ENCODE results near the gene SLC7A6. TPM values are rescaled to one million over a fixed set of nuclear protein-coding genes. Genes with fewer than 3 reads are reported as not detected.

Gene SLC7A6
- polyA plus RNA-seq (2013, experiment 1 of 2): 19.0 TPM
- 16.9 TPM for polyA plus RNA-seq (2013, experiment 2 of 2)

DNA sequence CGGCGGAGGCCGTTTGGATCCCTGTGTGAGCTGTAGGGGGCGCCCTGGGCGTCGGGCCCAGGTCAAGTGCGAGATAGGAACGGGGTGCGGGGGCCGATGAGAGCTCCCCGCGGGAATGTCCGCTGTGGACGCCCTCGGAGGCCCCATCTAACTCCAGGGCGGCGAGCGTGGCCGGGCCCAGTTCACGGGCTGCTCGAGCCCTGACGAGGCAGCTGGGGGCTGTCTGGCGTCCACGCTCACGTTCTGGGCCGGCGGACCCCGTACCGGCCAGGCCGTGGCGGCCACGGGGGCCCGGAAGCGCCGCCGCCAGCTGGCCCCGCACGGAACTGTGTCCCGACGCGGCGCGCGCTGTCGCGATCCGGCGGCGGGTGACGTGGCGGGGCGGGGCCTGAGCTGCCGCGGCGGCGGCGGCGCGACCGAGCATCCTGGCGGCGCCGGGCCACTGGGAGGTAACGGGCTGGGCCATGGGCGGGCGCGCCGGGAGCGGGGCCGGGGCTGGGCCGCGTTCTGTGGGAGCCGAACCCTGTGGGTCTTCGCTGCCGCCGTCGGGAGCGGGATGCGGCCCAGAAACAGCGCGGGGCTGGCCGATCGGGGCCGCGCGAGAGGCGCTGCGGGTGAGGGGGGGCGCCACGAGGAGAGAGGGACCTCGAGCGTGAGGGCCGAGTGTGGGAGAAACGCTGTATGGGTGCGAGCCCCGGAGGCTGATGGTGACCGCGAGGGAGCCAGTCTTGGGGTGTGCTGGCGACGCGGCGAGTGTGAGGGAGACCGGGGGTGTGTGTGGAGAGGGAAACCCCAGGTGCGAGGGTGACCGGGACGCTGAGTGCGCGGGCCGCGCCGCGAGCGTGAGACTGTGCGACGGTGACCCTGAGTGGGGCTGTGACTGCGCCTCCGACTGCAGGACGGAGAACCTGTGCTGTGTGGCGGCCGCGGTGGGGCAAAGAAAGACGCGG, at the start of gene SLC7A6:
TSS of gene SLC7A6 (plus strand) at position 399 of the 950 bp plus-strand sequence. CDS start 10,201 bp downstream, outside the sequence.
- peak within 1 kb of the TSS; percentile 97 for H3K27ac ChIP-seq (ENCODE audit: low read depth, low read length, severe bottlenecking)
- peaks cover 10% of the 10 kb centered on the region for H3K4me1 ChIP-seq (ENCODE audit: control insufficient read depth, insufficient read depth, low read length, poor library complexity, severe bottlenecking)
- peaks cover 18% of the 10 kb centered on the region for H3K36me3 ChIP-seq (ENCODE audit: control insufficient read depth, insufficient read depth, low read length)
- H3K4me3 ChIP-seq (ENCODE audit: extremely low read depth, insufficient read depth, low read length, poor library complexity, severe bottlenecking): peak within 1 kb of the TSS; percentile 76
- no peaks in the 10 kb centered on the region for H3K9me3 ChIP-seq (ENCODE audit: control insufficient read depth, low read length)
- 0% methylated on average over 85 to 121 of the region's 123 CpGs for WGBS, 2 experiments (ENCODE audit: insufficient coverage in 2 of 2)

DNA sequence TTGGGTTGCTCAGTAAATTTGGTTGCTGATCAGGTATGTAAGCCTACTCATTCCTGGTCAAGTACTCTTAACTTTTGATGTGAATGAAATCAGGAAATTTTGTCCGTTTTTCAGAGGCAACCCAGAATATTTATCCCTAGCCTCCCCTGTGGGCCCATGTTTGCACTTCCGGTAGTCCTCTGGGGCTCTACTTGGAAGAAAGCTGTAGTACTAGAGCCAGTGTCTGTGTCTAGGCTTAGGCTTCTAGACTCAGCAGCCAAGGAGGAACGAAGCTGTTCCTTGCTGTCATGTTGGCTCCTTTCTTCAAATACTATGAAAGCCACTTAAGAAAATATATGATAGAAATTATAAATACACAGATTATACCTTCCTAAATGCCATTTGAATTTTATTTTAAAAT, 49.6 kb upstream of the SLC7A6 start:
- Histone ChIP-seq H3K9me3 (ENCODE audit: control insufficient read depth, low read length) (no peaks in the 10 kb centered on the region), H3K36me3 (ENCODE audit: control insufficient read depth, insufficient read depth, low read length) (peaks cover 4% of the 10 kb centered on the region), H3K4me3 (ENCODE audit: extremely low read depth, insufficient read depth, low read length, poor library complexity, severe bottlenecking) (no peak overlapping the region), H3K4me1 (ENCODE audit: control insufficient read depth, insufficient read depth, low read length, poor library complexity, severe bottlenecking) (no peaks in the 10 kb centered on the region), H3K27ac (ENCODE audit: low read depth, low read length, severe bottlenecking) (no peak overlapping the region)
- WGBS, 2 experiments (ENCODE audit: insufficient coverage in 2 of 2): 83% methylated on average over 2 of the region's 3 CpGs; no CpG with 5 or more reads in 1 of the 2 experiments

- Histone ChIP-seq H3K36me3 (ENCODE audit: control insufficient read depth, insufficient read depth, low read length) (peaks cover 3% of the 10 kb centered on the region), H3K4me1 (ENCODE audit: control insufficient read depth, insufficient read depth, low read length, poor library complexity, severe bottlenecking) (no peaks in the 10 kb centered on the region), H3K4me3 (ENCODE audit: extremely low read depth, insufficient read depth, low read length, poor library complexity, severe bottlenecking) (no peak overlapping the region), H3K27ac (ENCODE audit: low read depth, low read length, severe bottlenecking) (no peak overlapping the region), H3K9me3 (ENCODE audit: control insufficient read depth, low read length) (no peaks in the 10 kb centered on the region)
- WGBS, 2 experiments (ENCODE audit: insufficient coverage in 2 of 2): 89 to 100% methylated on average over 1 of the region's 1 CpG
Observed at GRCh38 chr16:68215302-68215701, 49.0 kb upstream of the SLC7A6 start.

DNA sequence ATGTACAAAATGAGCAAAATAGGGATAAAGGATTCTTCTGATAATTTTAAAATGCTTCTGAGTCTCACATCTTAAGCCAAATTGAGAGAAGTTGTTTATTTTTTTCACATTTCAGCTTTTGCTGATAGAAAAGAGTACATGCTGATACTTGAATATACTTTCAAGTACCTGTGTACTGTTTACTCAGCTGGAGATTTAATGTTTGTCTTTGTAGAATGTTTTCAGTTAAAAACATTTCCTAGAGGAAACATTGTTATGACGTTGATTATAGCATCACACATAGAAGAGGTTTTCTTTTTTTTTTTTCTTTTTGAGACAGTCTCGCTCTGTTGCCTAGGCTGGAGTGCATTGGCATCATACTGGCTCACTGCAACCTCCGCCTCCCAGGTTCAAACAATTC, 48.1 kb upstream of the SLC7A6 start:
- H3K27ac ChIP-seq (ENCODE audit: low read depth, low read length, severe bottlenecking): no peak overlapping the region
- peaks cover 3% of the 10 kb centered on the region for H3K36me3 ChIP-seq (ENCODE audit: control insufficient read depth, insufficient read depth, low read length)
- 80% methylated on average over 1 of the region's 3 CpGs; no CpG with 5 or more reads in 1 of the 2 experiments for WGBS, 2 experiments (ENCODE audit: insufficient coverage in 2 of 2)
- H3K9me3 ChIP-seq (ENCODE audit: control insufficient read depth, low read length): no peaks in the 10 kb centered on the region
- H3K4me1 ChIP-seq (ENCODE audit: control insufficient read depth, insufficient read depth, low read length, poor library complexity, severe bottlenecking): no peaks in the 10 kb centered on the region
- no peak overlapping the region for H3K4me3 ChIP-seq (ENCODE audit: extremely low read depth, insufficient read depth, low read length, poor library complexity, severe bottlenecking)

GRCh38 chr16:68217506-68217905, 46.8 kb upstream of the SLC7A6 start:
- no peaks in the 10 kb centered on the region for H3K4me1 ChIP-seq (ENCODE audit: control insufficient read depth, insufficient read depth, low read length, poor library complexity, severe bottlenecking)
- H3K36me3 ChIP-seq (ENCODE audit: control insufficient read depth, insufficient read depth, low read length): peaks cover 3% of the 10 kb centered on the region
- no peak overlapping the region for H3K27ac ChIP-seq (ENCODE audit: low read depth, low read length, severe bottlenecking)
- H3K9me3 ChIP-seq (ENCODE audit: control insufficient read depth, low read length): no peaks in the 10 kb centered on the region
- 94 to 100% methylated on average over 4 of the region's 4 CpGs for WGBS, 2 experiments (ENCODE audit: insufficient coverage in 2 of 2)
- H3K4me3 ChIP-seq (ENCODE audit: extremely low read depth, insufficient read depth, low read length, poor library complexity, severe bottlenecking): no peak overlapping the region

- 84 to 90% methylated on average over 3 to 5 of the region's 6 CpGs for WGBS, 2 experiments (ENCODE audit: insufficient coverage in 2 of 2)
- Histone ChIP-seq H3K4me3 (ENCODE audit: extremely low read depth, insufficient read depth, low read length, poor library complexity, severe bottlenecking) (no peak overlapping the region), H3K4me1 (ENCODE audit: control insufficient read depth, insufficient read depth, low read length, poor library complexity, severe bottlenecking) (no peaks in the 10 kb centered on the region), H3K36me3 (ENCODE audit: control insufficient read depth, insufficient read depth, low read length) (peaks cover under 1% of the 10 kb centered on the region), H3K9me3 (ENCODE audit: control insufficient read depth, low read length) (no peaks in the 10 kb centered on the region), H3K27ac (ENCODE audit: low read depth, low read length, severe bottlenecking) (no peak overlapping the region)
Observed at GRCh38 chr16:68219725-68220351, 44.5 kb upstream of the SLC7A6 start.

DNA sequence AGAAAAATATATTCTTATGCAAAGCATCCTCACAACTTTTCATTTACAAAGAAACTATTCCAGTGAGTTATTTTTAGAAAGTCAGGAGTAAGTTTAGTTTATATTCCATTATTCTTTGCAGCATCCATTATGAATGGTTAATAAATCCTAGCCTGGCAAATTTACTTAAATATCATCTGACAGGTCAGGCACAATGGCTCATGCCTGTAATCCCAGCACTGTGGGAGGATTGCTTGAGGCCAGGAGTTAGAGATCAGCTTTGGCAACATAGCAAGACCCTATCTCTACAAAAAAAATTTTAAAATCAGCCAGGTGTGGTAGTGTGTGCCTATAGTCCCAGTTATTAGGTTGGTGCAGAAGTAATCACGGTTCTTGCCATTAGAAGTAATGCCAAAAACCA, 41.3 kb upstream of the SLC7A6 start:
- WGBS, 2 experiments (ENCODE audit: insufficient coverage in 2 of 2): no CpG with 5 or more reads among the region's 1 CpG
- H3K9me3 ChIP-seq (ENCODE audit: control insufficient read depth, low read length): no peaks in the 10 kb centered on the region
- peaks cover 19% of the 10 kb centered on the region for H3K36me3 ChIP-seq (ENCODE audit: control insufficient read depth, insufficient read depth, low read length)
- H3K4me3 ChIP-seq (ENCODE audit: extremely low read depth, insufficient read depth, low read length, poor library complexity, severe bottlenecking): no peak overlapping the region
- H3K4me1 ChIP-seq (ENCODE audit: control insufficient read depth, insufficient read depth, low read length, poor library complexity, severe bottlenecking): peaks cover 5% of the 10 kb centered on the region
- H3K27ac ChIP-seq (ENCODE audit: low read depth, low read length, severe bottlenecking): no peak overlapping the region

DNA sequence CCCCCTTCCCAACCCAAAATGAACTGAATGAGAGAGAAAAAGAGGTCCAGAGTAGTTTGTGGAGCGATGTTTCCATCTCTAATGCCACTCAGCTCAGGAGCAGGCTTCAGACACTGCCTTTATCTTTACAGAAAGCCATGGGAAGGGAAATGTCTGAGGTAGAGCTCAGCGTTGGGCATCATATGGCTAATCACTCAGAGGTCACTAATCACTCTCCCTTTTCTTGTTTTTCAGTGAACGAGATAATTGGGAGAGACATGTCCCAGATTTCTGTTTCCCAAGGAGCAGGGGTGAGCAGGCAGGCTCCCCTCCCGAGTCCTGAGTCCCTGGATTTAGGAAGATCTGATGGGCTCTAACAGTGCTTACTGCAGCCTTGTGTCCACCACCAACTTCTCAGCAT, 38.2 kb upstream of the SLC7A6 start:
- Histone ChIP-seq H3K36me3 (ENCODE audit: control insufficient read depth, insufficient read depth, low read length) (peaks cover 24% of the 10 kb centered on the region), H3K9me3 (ENCODE audit: control insufficient read depth, low read length) (no peaks in the 10 kb centered on the region), H3K4me1 (ENCODE audit: control insufficient read depth, insufficient read depth, low read length, poor library complexity, severe bottlenecking) (peaks cover 5% of the 10 kb centered on the region), H3K4me3 (ENCODE audit: extremely low read depth, insufficient read depth, low read length, poor library complexity, severe bottlenecking) (no peak overlapping the region), H3K27ac (ENCODE audit: low read depth, low read length, severe bottlenecking) (no peak overlapping the region)
- 89 to 100% methylated on average over 2 to 3 of the region's 4 CpGs for WGBS, 2 experiments (ENCODE audit: insufficient coverage in 2 of 2)

DNA sequence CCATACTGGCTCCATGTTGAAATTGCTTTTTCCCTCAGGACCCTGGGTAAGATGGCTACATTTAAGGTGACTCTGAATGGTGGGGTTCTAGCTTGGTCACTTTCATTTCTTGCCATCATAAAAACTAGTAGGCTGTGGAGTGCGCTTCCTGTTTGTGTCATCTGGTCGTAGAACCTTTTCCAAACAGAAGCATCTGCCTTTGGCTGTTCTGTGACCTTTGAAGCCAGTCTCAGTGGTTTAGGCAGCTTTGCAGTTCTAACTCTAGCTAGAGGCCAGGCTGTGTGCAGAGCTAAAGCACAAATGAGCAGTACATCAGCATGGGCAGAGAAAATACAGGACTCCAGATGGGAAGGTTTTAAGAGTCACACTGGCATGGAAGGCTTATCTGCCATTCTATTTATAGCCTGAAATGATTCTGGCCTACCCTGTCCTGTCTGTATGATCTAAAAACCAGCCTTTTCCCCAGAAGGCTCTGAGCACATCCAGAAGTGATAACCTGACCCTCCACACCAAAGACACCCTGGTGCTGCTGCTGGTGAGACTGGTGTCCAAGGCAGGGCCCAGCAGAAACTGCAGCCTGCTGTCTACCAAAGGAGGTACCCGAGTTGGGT, 37.0 kb upstream of the SLC7A6 start:
- 96 to 100% methylated on average over 2 of the region's 3 CpGs for whole genome bisulfite sequencing, 2 experiments (ENCODE audit: insufficient coverage in 2 of 2)
- Histone ChIP-seq H3K36me3 (ENCODE audit: control insufficient read depth, insufficient read depth, low read length) (peaks cover 24% of the 10 kb centered on the region), H3K9me3 (ENCODE audit: control insufficient read depth, low read length) (no peaks in the 10 kb centered on the region), H3K27ac (ENCODE audit: low read depth, low read length, severe bottlenecking) (peak overlapping the region; percentile 53), H3K4me3 (ENCODE audit: extremely low read depth, insufficient read depth, low read length, poor library complexity, severe bottlenecking) (no peak overlapping the region), H3K4me1 (ENCODE audit: control insufficient read depth, insufficient read depth, low read length, poor library complexity, severe bottlenecking) (peaks cover 5% of the 10 kb centered on the region)

DNA sequence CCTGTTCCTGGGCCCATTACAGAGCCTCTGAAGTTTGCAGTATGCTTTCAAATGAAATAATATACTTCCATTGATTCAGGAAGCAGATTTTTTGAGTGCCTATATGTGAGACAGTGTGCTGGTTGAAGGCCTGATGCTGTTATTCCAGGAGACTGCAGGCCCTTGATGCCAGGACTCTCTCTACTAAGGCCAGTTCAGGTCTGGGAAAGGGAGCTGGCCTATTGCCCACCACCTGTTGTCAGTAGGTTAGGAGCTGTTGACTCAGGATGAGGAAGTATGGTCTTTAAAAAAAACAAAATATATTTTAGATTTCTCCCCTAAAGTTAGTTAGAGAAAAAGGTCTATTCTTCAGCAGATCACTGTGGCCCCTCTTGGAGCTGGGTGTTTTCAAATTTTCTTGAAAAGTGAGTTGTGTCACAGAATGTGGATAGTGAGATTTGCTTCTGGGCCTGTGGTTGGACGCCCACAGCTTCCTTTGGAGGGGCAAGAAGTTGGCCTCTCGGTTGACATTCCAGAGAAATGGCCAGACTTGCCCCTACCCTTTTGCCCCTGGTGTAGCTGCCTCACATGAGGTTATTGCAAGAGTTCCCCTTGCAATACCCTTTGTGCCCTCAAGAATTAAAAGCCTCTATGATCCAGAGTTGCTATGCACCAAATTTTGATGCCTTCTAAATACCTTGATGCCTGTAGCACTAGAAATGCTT, 36.3 kb upstream of the SLC7A6 start:
- peaks cover 5% of the 10 kb centered on the region for H3K4me1 ChIP-seq (ENCODE audit: control insufficient read depth, insufficient read depth, low read length, poor library complexity, severe bottlenecking)
- no peak overlapping the region for H3K4me3 ChIP-seq (ENCODE audit: extremely low read depth, insufficient read depth, low read length, poor library complexity, severe bottlenecking)
- peaks cover 24% of the 10 kb centered on the region for H3K36me3 ChIP-seq (ENCODE audit: control insufficient read depth, insufficient read depth, low read length)
- WGBS, 2 experiments (ENCODE audit: insufficient coverage in 2 of 2): 95% methylated on average over 2 of the region's 2 CpGs
- H3K9me3 ChIP-seq (ENCODE audit: control insufficient read depth, low read length): no peaks in the 10 kb centered on the region
- H3K27ac ChIP-seq (ENCODE audit: low read depth, low read length, severe bottlenecking): no peak overlapping the region
